Ishikawa (cell line): ENCODE measurements around the gene ACBD5.

Experiments used
- CEBPB ChIP-seq: IDR thresholded peaks from 2 replicates; pipeline ENCODE4 v1.6.1; 2012
- REST ChIP-seq: IDR thresholded peaks from 2 replicates; pipeline ENCODE4 v1.6.1; 2012; ENCODE audit warnings: low read depth, mild to moderate bottlenecking

- TF ChIP-seq CEBPB (no peak), REST (no peak)
These were observed 11.8 kb upstream of the ACBD5 start for GRCh38 chr10:27252267-27253000.
